HepG2 (cell line): Measurements from ENCODE around the gene ERRFI1. TPM values are rescaled to one million over a fixed set of nuclear protein-coding genes. Genes with fewer than 3 reads are reported as not detected.

Experiments
- ATF4 ChIP-seq, 2 experiments: fragments of 450-650 bp in 1 of 2; sonication (generic) in 1 of 2; formaldehyde crosslinking; IDR thresholded peaks; 2 replicates each; pipeline versions ENCODE4 v1.5.0 to v1.8.0; 2020 to 2022; ENCODE audit warnings: mild to moderate bottlenecking in 1 of 2, missing genetic modification reagents in 1 of 2
- GABPB1 ChIP-seq: IDR thresholded peaks from 2 replicates; pipeline ENCODE4 v1.6.1; 2016; ENCODE audit warnings: mild to moderate bottlenecking, missing genetic modification reagents, moderate library complexity, missing compliant biosample characterization
- KMT2A ChIP-seq: sonication (generic); formaldehyde crosslinking; IDR thresholded peaks from 2 replicates; pipeline ENCODE4 v1.4.0; 2020; ENCODE audit warnings: missing genetic modification reagents
- MAF1 ChIP-seq: sonication (generic); formaldehyde crosslinking; IDR thresholded peaks from 2 replicates; pipeline ENCODE4 v1.5.0; 2020; ENCODE audit warnings: missing genetic modification reagents, borderline replicate concordance
- NR1H2 ChIP-seq: sonication (generic); formaldehyde crosslinking; IDR thresholded peaks from 2 replicates; pipeline ENCODE4 v1.8.1; 2022; ENCODE audit warnings: low read depth, missing genetic modification reagents, borderline replicate concordance
- PHB2 ChIP-seq: fragments of 450-650 bp; IDR thresholded peaks from 2 replicates; pipeline ENCODE4 v1.6.1; 2018; ENCODE audit not compliant: partially characterized antibody
- PHF5A ChIP-seq: IDR thresholded peaks from one replicate; pipeline ENCODE4 v1.6.1; 2018; ENCODE audit warnings: low read depth, missing genetic modification reagents; ENCODE audit not compliant: unreplicated experiment
- RAD51 ChIP-seq: fragments of 450-650 bp; IDR thresholded peaks from 2 replicates; pipeline ENCODE4 v1.6.1; 2016; ENCODE audit warnings: borderline replicate concordance
- SMAD3 ChIP-seq: sonication (generic); formaldehyde crosslinking; IDR thresholded peaks from 2 replicates; pipeline ENCODE4 v1.4.0; 2020; ENCODE audit warnings: missing genetic modification reagents
- SOX5 ChIP-seq: IDR thresholded peaks from 2 replicates; pipeline ENCODE4 v1.6.1; 2016; ENCODE audit warnings: borderline replicate concordance
- THYN1 ChIP-seq: sonication (generic); formaldehyde crosslinking; IDR thresholded peaks from 2 replicates; pipeline ENCODE4 v1.8.1; 2023; ENCODE audit warnings: low read depth, mild to moderate bottlenecking, moderate library complexity, missing genetic modification reagents, borderline replicate concordance
- YEATS4 ChIP-seq: sonication (generic); formaldehyde crosslinking; IDR thresholded peaks from 2 replicates; pipeline ENCODE4 v1.4.0; 2020; ENCODE audit warnings: missing genetic modification reagents, borderline replicate concordance
- ZBTB21 ChIP-seq: sonication (generic); formaldehyde crosslinking; IDR thresholded peaks from 2 replicates; pipeline ENCODE4 v1.4.0; 2020; ENCODE audit warnings: missing genetic modification reagents
- ZBTB7B ChIP-seq: sonication (generic); formaldehyde crosslinking; IDR thresholded peaks from 2 replicates; pipeline ENCODE4 v1.4.0; 2020; ENCODE audit warnings: missing genetic modification reagents
- ZHX1 ChIP-seq: sonication (generic); formaldehyde crosslinking; IDR thresholded peaks from 2 replicates; pipeline ENCODE4 v1.8.1; 2022; ENCODE audit warnings: low read depth, mild to moderate bottlenecking, missing genetic modification reagents
- ZKSCAN1 ChIP-seq: fragments of 150-350 bp; IDR thresholded peaks from 2 replicates; pipeline ENCODE4 v1.6.1; 2014; ENCODE audit warnings: low read length
- ZKSCAN8 ChIP-seq: IDR thresholded peaks from 2 replicates; pipeline ENCODE4 v1.6.1; 2016; ENCODE audit warnings: borderline replicate concordance, missing genetic modification reagents, missing compliant biosample characterization
- ZNF235 ChIP-seq: sonication (generic); formaldehyde crosslinking; IDR thresholded peaks from 2 replicates; pipeline ENCODE4 v1.8.1; 2023; ENCODE audit warnings: mild to moderate bottlenecking, missing genetic modification reagents, borderline replicate concordance
- ZNF24 ChIP-seq: fragments of 450-650 bp; IDR thresholded peaks from 2 replicates; pipeline ENCODE4 v1.6.1; 2017; ENCODE audit warnings: antibody characterized with exemption, mild to moderate bottlenecking
- ZNF34 ChIP-seq: sonication (generic); formaldehyde crosslinking; IDR thresholded peaks from 2 replicates; pipeline ENCODE4 v1.4.0; 2020; ENCODE audit warnings: mild to moderate bottlenecking, missing genetic modification reagents, borderline replicate concordance
- polyA plus RNA-seq, 8 experiments: library from polyadenylated mRNA; depleted of rRNA in 3 of 8; stranded (reverse) in 7 of 8; unstranded in 1 of 8; fragments of >200 nt; fragmentation: Illumina TruSeq in 4 of 8; extraction: Trizol in 4 of 8; gene quantifications; 2 replicates each; pipeline versions ENCODE4 v1.2.1 to v1.2.3, GENCODE V29; 2011 to 2016; ENCODE audit warnings: low read depth in 4 of 8, missing spikeins in 1 of 8, mixed read lengths in 1 of 8; ENCODE audit not compliant: insufficient read depth in 1 of 8
- total RNA-seq, 5 experiments: library from RNA; depleted of rRNA; stranded (reverse); fragments of >200 nt; fragmentation: Illumina TruSeq; extraction: Trizol; gene quantifications; 2 replicates each; pipeline ENCODE4 v1.2.3, GENCODE V29; 2016; ENCODE audit warnings: low read depth in 1 of 5
- TF ChIP-seq, protein P1 (sequence below): sonication (generic); formaldehyde crosslinking; IDR thresholded peaks from 2 replicates; pipeline ENCODE4 v1.4.0; 2020; ENCODE audit warnings: missing genetic modification reagents

ERRFI1 gene
- total and polyA plus RNA-seq, 2 of the 13 experiments (the other 11 are each of a cell fraction or from before 2014, with no cell fraction given): 84.4 to 753 TPM

- peak in 1 of 2 experiments; percentile 92; a peak in 2 of 4 replicates for TF ChIP-seq ATF4 (CRISPR knock-in tag; IDR thresholded peaks at IDR 0.05)
- TF ChIP-seq ZNF235: no peak
- TF ChIP-seq ZBTB7B (CRISPR knock-in tag): peak; percentile 93
- peak; percentile 87; the same call in 1 of the 2 replicates for TF ChIP-seq SOX5 (CRISPR knock-in tag)
- TF ChIP-seq, protein P1, sequence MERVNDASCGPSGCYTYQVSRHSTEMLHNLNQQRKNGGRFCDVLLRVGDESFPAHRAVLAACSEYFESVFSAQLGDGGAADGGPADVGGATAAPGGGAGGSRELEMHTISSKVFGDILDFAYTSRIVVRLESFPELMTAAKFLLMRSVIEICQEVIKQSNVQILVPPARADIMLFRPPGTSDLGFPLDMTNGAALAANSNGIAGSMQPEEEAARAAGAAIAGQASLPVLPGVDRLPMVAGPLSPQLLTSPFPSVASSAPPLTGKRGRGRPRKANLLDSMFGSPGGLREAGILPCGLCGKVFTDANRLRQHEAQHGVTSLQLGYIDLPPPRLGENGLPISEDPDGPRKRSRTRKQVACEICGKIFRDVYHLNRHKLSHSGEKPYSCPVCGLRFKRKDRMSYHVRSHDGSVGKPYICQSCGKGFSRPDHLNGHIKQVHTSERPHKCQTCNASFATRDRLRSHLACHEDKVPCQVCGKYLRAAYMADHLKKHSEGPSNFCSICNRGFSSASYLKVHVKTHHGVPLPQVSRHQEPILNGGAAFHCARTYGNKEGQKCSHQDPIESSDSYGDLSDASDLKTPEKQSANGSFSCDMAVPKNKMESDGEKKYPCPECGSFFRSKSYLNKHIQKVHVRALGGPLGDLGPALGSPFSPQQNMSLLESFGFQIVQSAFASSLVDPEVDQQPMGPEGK: peak; percentile 87
- TF ChIP-seq THYN1 (CRISPR knock-in tag): no peak
- TF ChIP-seq SMAD3: peak; percentile 41; the same call in 1 of the 2 replicates
- 0 out of 2 replicates have a peak, but pooled peaks have one; percentile 43 for TF ChIP-seq GABPB1 (CRISPR knock-in tag)
- no peak for TF ChIP-seq ZKSCAN1
- no peak for TF ChIP-seq KMT2A
- peak; percentile 62 for TF ChIP-seq YEATS4 (CRISPR knock-in tag)
- no peak for TF ChIP-seq MAF1 (CRISPR knock-in tag)
- TF ChIP-seq ZNF24: no peak
- peak; percentile 72; the same call in 1 of the 2 replicates for TF ChIP-seq ZKSCAN8 (CRISPR knock-in tag)
- TF ChIP-seq NR1H2: peak; percentile 40; the same call in 1 of the 2 replicates
- TF ChIP-seq ZHX1 (CRISPR knock-in tag): no peak
- TF ChIP-seq ZBTB21 (CRISPR knock-in tag): no peak
- TF ChIP-seq PHF5A (CRISPR knock-in tag): no peak
- TF ChIP-seq PHB2: no peak
- TF ChIP-seq ZNF34: no peak
- no peak for TF ChIP-seq RAD51
Measured at GRCh38 chr1:8026976-8027747, 1.1 kb upstream of the ERRFI1 start (continued).
